HG02973 (cell line): ENCODE measurements around the gene UCK2.

Experiments used
- ATAC-seq: cut with Tn5 transposase; IDR thresholded peaks from one replicate; pipeline ENCODE4 v1.9.1; 2021; ENCODE audit warnings: moderate library complexity; ENCODE audit not compliant: unreplicated experiment

The UCK2 gene

DNA sequence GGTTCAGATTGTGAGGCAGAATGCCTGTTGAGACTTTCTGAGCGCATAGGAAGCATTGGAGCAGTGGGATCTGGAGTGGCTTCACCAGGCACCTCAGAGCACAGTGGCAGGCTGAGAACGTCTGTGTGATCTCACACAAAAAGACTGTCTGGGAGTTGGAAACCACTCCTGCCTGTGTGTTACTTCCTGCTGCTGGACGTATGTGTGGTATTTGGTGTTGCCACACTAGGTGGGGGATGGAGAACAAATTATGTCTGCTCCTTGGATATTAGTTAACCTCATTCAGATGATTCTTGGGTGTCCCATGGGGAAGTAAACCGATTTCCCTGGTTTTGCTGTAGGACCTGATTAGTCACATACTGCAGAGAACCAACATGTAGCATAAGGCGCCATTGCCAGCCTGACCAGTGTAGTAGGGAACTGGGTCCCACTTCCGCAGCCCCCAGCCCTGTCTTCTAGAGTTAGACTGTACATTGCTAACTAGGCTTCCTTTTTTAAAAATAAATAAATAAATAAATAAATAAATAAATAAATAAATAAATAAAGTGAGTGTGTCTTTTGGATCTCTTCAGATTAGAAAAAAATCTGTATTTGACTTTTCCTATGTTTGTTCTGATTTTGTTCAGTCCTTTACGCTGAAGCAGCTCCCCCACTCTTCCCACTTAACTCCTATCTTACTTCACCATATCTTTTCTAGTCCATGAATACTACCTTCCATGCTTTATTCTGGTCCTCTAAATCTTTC, 26.9 kb downstream of the UCK2 start:
- no peak for ATAC-seq

GRCh38 chr1:165855010-165855838, 27.8 kb downstream of the UCK2 start:
- no peak for ATAC-seq

GRCh38 chr1:165856021-165856420, 28.6 kb downstream of the UCK2 start:
- ATAC-seq = no peak

DNA sequence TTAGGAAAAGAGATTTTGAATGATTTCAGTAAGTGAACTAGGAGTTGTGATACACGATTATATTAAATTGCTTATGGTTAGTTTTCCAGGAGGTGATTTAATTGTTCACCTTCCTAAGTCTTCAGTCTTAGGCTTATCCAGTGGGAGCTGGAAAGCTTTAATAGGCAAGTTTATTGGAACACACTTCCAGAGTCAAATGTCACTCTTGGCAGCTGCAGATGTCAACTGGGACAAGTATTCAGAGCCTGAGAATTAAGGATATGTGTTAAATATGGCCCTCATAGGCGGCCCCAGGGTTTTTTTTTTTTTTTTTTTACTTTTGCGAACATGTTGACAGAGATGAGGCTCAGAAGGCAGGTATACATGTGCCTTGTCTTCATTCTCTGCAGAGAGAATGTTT, 29.2 kb downstream of the UCK2 start:
- ATAC-seq = no peak

- ATAC-seq = peak; percentile 87
Observed at GRCh38 chr1:165857046-165857801, 29.8 kb downstream of the UCK2 start.

DNA sequence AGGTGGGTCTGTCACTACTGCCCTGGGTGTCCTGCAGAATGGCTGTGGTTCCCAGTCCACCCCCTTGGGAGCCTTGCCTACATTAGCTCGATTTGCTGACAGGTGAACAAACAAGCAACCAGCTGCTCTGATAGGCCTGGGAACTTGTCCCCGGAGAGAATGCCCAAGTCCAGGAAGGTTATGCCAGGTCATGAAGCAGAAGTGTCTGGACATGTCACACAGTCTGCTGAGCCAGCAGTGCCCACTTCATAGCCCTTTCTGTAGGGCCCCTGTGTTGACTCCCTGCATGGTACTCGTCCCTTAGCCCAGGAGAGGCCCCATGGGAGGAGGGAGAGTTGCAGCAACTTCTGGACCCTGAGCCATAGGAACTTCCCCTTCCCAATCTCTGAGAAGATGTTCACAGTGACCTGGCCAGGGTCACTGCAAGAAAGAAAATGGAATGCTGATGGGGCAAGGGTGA, 31.0 kb downstream of the UCK2 start:
- no peak for ATAC-seq

DNA sequence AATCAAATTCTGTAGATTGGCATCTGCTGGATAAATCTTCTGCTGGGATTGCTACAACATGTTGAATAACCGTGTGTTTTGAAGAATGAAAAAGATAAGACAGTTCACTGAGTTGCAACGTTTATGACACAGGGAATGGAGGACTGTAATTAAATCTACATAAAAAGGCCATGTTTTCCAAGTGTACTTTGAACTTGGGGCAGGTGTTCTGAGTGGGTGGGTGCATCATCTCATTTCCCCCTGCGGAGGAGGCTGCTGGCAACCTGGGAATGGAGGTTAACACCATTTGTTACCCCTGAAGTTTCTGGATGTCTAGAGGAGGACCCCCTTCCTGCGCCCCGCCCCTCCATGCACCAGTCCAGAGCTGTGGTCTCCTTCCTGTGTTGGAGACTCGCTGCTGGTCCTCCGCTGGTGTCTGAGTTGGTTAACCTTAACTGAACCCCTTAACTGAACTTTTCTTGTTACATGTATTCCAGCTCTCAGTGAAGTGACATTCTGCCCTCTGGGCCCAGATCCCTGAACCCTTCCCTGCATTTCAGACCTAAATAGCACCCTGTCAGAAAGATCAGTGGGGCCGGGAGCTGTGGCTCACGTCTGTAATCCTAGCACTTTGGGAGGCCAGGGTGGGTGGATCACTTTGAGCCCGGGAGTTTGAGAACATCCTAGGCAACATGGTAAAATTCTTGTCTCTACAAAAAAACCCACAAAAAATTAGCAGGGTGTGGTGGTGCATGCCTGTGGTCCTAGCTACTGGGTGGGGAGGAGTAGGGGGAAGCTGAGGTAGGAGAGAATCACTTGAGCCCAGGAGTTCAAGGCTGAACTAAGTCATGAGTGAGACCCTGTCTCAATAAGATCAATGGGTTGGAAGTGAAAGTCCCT, 31.8 kb downstream of the UCK2 start:
- no peak for ATAC-seq

DNA sequence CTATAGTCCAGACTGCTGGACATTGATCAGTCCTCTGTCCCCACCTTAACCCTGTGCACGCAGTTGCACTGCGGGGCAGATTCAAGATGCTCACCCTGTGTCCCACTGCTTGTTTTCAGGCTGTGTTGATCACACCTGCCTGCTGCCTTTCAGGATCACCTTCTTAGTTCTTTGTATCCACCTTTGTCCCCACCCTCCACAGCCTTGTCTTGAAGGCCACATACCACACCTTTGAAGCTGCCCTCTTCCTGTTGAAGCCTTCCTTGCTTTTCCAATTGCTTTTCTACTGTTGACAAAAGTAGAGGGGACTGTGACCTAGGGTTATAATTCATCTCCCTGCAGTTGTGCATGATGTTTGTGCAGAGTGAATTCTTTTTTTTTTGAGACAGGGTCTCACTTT, 32.7 kb downstream of the UCK2 start:
- no peak for ATAC-seq

DNA sequence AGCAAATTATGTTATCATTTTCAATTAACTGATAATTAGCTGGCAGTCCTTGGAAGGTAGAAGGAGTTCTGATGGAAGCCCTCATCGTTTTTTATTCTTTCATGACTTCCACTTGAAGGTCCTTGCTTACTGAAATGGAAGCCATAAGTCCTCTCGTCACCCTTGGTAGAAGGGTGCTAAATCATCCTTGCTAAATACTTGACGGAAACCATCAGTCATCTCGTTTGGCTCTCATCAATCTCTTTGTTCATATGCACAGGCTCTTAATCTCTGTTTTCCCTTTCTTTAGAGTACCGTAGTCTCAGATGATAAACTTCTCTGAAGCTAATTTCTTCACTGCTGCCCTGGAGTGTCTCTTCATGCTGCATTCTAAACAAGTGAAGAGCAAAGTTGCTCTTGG, 34.5 kb downstream of the UCK2 start:
- no peak for ATAC-seq

- peak; percentile 69 for ATAC-seq
Observed at GRCh38 chr1:165862448-165862847, 35.0 kb downstream of the UCK2 start.

DNA sequence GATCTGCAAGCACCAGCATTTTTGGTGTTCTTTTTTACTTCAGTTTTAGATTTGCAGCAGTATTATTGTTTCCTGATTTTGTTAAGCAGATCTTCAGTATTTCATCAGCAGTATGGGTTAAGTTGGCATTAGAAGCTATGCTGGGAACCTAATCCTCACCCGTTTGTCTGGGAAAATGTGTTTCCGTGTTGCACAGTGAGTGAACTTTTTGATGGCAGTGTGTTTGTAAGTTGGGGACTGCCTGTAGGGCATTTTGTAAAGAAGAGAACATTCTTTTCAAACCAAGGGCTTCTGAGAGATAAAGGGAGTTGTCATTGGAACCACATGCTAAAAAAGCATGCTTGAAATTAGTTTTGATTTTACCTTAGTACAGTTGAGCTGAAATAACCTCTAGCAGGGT, 35.9 kb downstream of the UCK2 start:
- no peak for ATAC-seq

GRCh38 chr1:165865633-165866340, 38.4 kb downstream of the UCK2 start:
- ATAC-seq = no peak

DNA sequence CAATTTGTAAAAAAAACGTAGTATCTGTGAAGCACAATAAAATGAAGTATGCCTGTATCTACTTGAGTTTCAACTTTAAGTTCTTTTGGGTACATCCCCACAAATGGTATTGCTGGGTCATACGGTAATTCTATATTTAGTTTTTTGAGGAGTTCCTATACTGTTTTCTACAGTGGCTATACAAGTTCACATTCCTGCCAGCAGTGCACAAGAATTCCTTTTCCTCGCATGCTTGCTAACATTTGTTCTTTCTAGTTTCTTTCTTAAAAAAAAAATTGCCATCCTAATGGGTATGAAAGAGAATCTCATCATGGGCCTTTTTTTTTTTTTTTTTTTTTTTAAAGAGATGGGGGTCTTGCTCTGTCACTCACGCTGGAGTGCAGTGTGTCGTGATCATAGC, 41.9 kb downstream of the UCK2 start:
- no peak for ATAC-seq

- peak; percentile 67 for ATAC-seq
Observed at GRCh38 chr1:165871311-165872067, 44.1 kb downstream of the UCK2 start.

DNA sequence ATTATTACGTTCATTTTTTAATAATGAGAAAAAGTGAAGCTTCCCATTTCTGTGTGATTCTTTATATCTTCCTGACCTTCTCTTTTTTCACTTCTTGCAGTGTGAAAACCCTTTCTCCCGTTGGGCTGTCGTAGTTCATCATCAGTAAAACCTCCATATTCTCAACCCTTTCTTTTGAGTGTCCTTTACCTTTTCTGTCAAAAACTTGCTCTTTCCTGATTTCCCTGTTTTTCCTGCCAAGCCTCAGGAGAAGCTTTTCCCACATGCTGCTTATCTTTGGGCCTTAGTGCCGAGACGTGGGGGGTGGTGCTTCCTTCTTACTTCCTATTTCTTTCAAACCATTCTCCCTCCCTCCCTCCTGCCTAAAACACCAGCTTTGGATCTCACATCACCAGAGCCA, 46.1 kb downstream of the UCK2 start:
- no peak for ATAC-seq

DNA sequence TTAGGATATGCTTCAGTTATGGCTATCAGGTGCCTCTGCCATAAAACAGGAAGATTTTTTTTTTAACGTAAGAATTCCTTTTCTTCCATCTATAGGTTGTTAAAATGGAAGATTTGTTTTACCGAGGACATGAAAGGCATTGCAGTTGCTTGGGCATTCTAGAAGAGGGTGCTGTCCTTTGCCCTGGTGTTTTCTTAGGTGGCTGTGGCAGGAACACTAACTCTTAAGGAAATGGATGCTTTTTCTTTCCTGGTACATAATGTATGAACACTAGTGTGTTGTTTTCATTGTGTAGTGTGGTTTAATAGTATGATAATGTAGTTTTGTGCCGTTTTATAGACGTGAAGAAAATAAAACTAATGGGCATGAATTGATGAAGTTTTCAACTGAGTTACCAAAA, 47.2 kb downstream of the UCK2 start:
- ATAC-seq = no peak

DNA sequence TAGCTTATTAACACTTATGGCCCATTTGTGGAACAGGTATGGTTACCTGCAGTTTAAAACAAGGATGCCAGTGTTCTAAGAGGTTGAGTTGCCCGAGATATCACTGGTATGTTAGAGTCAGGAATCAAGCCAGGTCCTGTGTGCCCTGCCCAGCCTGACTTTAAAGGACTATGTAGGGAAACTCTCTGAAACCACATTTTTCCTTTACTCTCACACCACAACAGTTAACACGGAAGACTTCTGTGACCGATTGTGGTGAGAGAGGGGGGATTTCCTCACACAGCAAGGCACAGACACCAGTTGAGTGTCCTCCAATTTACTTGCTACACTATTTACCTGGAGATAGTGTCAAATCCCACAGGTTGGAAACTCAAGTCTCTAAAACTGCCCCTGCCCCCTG, 47.8 kb downstream of the UCK2 start:
- ATAC-seq = peak; percentile 26

DNA sequence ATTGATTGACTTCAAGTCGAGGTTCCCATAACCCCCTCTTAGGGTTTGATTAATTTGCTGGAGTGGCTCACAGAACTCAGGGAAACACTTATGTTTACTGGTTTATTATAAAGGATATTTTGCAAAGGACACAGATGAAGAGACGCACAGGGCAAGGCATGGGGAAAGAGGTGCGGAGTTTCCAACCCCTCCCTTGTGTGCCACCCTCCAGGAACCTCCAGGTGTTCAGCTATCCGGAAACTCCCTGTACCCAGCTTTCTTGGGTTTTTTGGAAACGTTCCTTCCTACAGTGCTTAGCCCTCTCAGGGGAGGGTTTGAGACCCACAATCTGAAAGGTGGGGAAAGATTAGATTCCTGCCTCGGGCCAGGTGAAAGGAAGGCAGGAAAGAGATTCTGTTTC, 48.2 kb downstream of the UCK2 start:
- ATAC-seq = no peak

GRCh38 chr1:165876121-165876520, 48.7 kb downstream of the UCK2 start:
- ATAC-seq = peak; percentile 46
